ENCODE results near the gene USO1. TPM values are rescaled to one million over a fixed set of nuclear protein-coding genes. Genes with fewer than 3 reads are reported as not detected.

Gene USO1
- total and polyA plus RNA-seq, 4 donors, result 29.0 to 102 (median 45.0) TPM

- Histone ChIP-seq H3K36me3 (ENCODE audit: control insufficient read depth in 4 of 4, insufficient read depth in 4 of 4, low read length in 4 of 4) (peaks cover 0 to 4% (median 2%) of the 10 kb centered on the region in 4 donors), H3K27me3 (ENCODE audit: control insufficient read depth in 3 of 3, insufficient read depth in 3 of 3, low read length in 2 of 3) (no peaks in the 10 kb centered on the region), H3K9me3 (ENCODE audit: control insufficient read depth in 4 of 4, insufficient read depth in 3 of 4, low read length in 3 of 4) (no peaks in the 10 kb centered on the region), H3K9ac (ENCODE audit: insufficient read depth in 1 of 2, low read length in 2 of 2) (no peak overlapping the region), H3K27ac (ENCODE audit: low read depth in 1 of 2, low read length in 1 of 2) (no peak overlapping the region), H3K4me3 (no peak overlapping the region), H3K4me1 (ENCODE audit: control insufficient read depth in 5 of 5, insufficient read depth in 5 of 5, low read length in 5 of 5) (peaks cover 0 to 3% (median 0%) of the 10 kb centered on the region in 5 donors)
- DNase-seq, result no peak
- no peak for TF ChIP-seq CTCF (IDR thresholded peaks at IDR 0.05; ENCODE audit: control extremely low read depth, extremely low read depth)
- no peak for ATAC-seq (ENCODE audit: insufficient read depth, low FRiP score)
- 43 to 53% methylated on average over 2 of the region's 2 CpGs for WGBS, 2 donors
Measured at GRCh38 chr4:75820197-75820596, 95.8 kb downstream of the USO1 start.

- Histone ChIP-seq H3K9me3 (ENCODE audit: control insufficient read depth in 4 of 4, insufficient read depth in 3 of 4, low read length in 3 of 4) (no peaks in the 10 kb centered on the region), H3K4me1 (ENCODE audit: control insufficient read depth in 5 of 5, insufficient read depth in 5 of 5, low read length in 5 of 5) (peaks cover 0 to 3% (median 0%) of the 10 kb centered on the region in 5 donors), H3K27me3 (ENCODE audit: control insufficient read depth in 3 of 3, insufficient read depth in 3 of 3, low read length in 2 of 3) (no peaks in the 10 kb centered on the region), H3K36me3 (ENCODE audit: control insufficient read depth in 4 of 4, insufficient read depth in 4 of 4, low read length in 4 of 4) (no peaks in the 10 kb centered on the region), H3K27ac (ENCODE audit: low read depth in 1 of 2, low read length in 1 of 2) (no peak overlapping the region), H3K4me3 (no peak overlapping the region), H3K9ac (ENCODE audit: insufficient read depth in 1 of 2, low read length in 2 of 2) (no peak overlapping the region)
- WGBS, 2 donors, result 82 to 86% methylated on average over 3 of the region's 3 CpGs
- DNase-seq, result no peak
- ATAC-seq (ENCODE audit: insufficient read depth, low FRiP score), result no peak
- TF ChIP-seq CTCF (IDR thresholded peaks at IDR 0.05; ENCODE audit: control extremely low read depth, extremely low read depth), result no peak
Measured at GRCh38 chr4:75820676-75821075, 96.3 kb downstream of the USO1 start.

- Histone ChIP-seq H3K9me3 (ENCODE audit: control insufficient read depth in 4 of 4, insufficient read depth in 3 of 4, low read length in 3 of 4) (no peaks in the 10 kb centered on the region), H3K36me3 (ENCODE audit: control insufficient read depth in 4 of 4, insufficient read depth in 4 of 4, low read length in 4 of 4) (no peaks in the 10 kb centered on the region), H3K27me3 (ENCODE audit: control insufficient read depth in 3 of 3, insufficient read depth in 3 of 3, low read length in 2 of 3) (no peaks in the 10 kb centered on the region), H3K9ac (ENCODE audit: insufficient read depth in 1 of 2, low read length in 2 of 2) (no peak overlapping the region), H3K27ac (ENCODE audit: low read depth in 1 of 2, low read length in 1 of 2) (no peak overlapping the region), H3K4me1 (ENCODE audit: control insufficient read depth in 5 of 5, insufficient read depth in 5 of 5, low read length in 5 of 5) (peaks cover 0 to 3% (median 0%) of the 10 kb centered on the region in 5 donors), H3K4me3 (no peak overlapping the region)
- DNase-seq, result no peak
- 90 to 91% methylated on average over 3 of the region's 3 CpGs for WGBS, 2 donors
- ATAC-seq (ENCODE audit: insufficient read depth, low FRiP score), result no peak
- TF ChIP-seq CTCF (IDR thresholded peaks at IDR 0.05; ENCODE audit: control extremely low read depth, extremely low read depth), result no peak
Measured at GRCh38 chr4:75821216-75821615, 96.8 kb downstream of the USO1 start.

- no peaks in the 10 kb centered on the region for H3K9me3 ChIP-seq (ENCODE audit: control insufficient read depth in 4 of 4, insufficient read depth in 3 of 4, low read length in 3 of 4)
- no peaks in the 10 kb centered on the region for H3K36me3 ChIP-seq (ENCODE audit: control insufficient read depth in 4 of 4, insufficient read depth in 4 of 4, low read length in 4 of 4)
- peaks cover 0 to 3% (median 0%) of the 10 kb centered on the region in 5 donors for H3K4me1 ChIP-seq (ENCODE audit: control insufficient read depth in 5 of 5, insufficient read depth in 5 of 5, low read length in 5 of 5)
- ATAC-seq (ENCODE audit: insufficient read depth, low FRiP score), result no peak
- H3K27ac ChIP-seq (ENCODE audit: low read depth in 1 of 2, low read length in 1 of 2), result no peak overlapping the region
- H3K9ac ChIP-seq (ENCODE audit: insufficient read depth in 1 of 2, low read length in 2 of 2), result no peak overlapping the region
- no peaks in the 10 kb centered on the region for H3K27me3 ChIP-seq (ENCODE audit: control insufficient read depth in 3 of 3, insufficient read depth in 3 of 3, low read length in 2 of 3)
- 91 to 96% methylated on average over 5 of the region's 5 CpGs for WGBS, 2 donors
- no peak overlapping the region for H3K4me3 ChIP-seq
- DNase-seq, result no peak
- no peak for TF ChIP-seq CTCF (IDR thresholded peaks at IDR 0.05; ENCODE audit: control extremely low read depth, extremely low read depth)
Measured at GRCh38 chr4:75821966-75822365, 97.6 kb downstream of the USO1 start.

Data from lung (tissue), 12 donors.